MM.1S (cell line): ENCODE data around the gene ARPC3.

Source experiments
- DNase-seq: peaks from one replicate; pipeline ENCODE4 v3.0.0-alpha.2; 2015
- H2AFZ ChIP-seq: fragments of 300-600 bp; sonication (generic); 2 replicates; pipeline ENCODE4 v1.6.0; 2016; ENCODE audit warnings: antibody characterized with exemption, low read length
- H3F3A ChIP-seq: fragments of 300-600 bp; sonication (generic); 2 replicates; pipeline ENCODE4 v1.6.1; 2016; ENCODE audit warnings: mild to moderate bottlenecking, antibody characterized with exemption, low read length, moderate library complexity, mixed read lengths; ENCODE audit not compliant: insufficient read depth
- H3K27ac ChIP-seq: fragments of 300-600 bp; sonication (generic); 2 replicates; pipeline ENCODE4 v1.5.1; 2016; ENCODE audit warnings: mild to moderate bottlenecking, low read length
- H3K27me3 ChIP-seq: fragments of 300-600 bp; sonication (generic); replicated peaks from 2 replicates; pipeline ENCODE4 v1.6.0; 2016; ENCODE audit warnings: low read length; ENCODE audit not compliant: insufficient read depth
- H3K36me3 ChIP-seq: fragments of 300-600 bp; sonication (generic); replicated peaks from 2 replicates; pipeline ENCODE4 v1.6.1; 2016; ENCODE audit warnings: mild to moderate bottlenecking, low read length, mixed read lengths; ENCODE audit not compliant: insufficient read depth
- H3K4me1 ChIP-seq: fragments of 300-600 bp; sonication (generic); 2 replicates; pipeline ENCODE4 v1.6.1; 2016; ENCODE audit warnings: low read length, mixed read lengths
- H3K4me2 ChIP-seq: fragments of 300-600 bp; sonication (generic); 2 replicates; pipeline ENCODE4 v1.6.0; 2016; ENCODE audit warnings: low read depth, low read length
- H3K4me3 ChIP-seq: fragments of 300-600 bp; sonication (generic); 2 replicates; pipeline ENCODE4 v1.5.1; 2016; ENCODE audit warnings: low read length, mixed read lengths
- H3K79me2 ChIP-seq: fragments of 300-600 bp; sonication (generic); 2 replicates; pipeline ENCODE4 v1.6.1; 2016; ENCODE audit warnings: mixed run types, low read length, mixed read lengths
- H3K9ac ChIP-seq: fragments of 300-600 bp; sonication (generic); 2 replicates; pipeline ENCODE4 v1.6.1; 2016; ENCODE audit warnings: low read length, mixed read lengths
- H3K9me2 ChIP-seq: fragments of 300-600 bp; sonication (generic); replicated peaks from 2 replicates; pipeline ENCODE4 v1.6.1; 2016; ENCODE audit warnings: mild to moderate bottlenecking, low read length, mixed read lengths; ENCODE audit not compliant: insufficient read depth
- H3K9me3 ChIP-seq: fragments of 300-600 bp; sonication (generic); replicated peaks from 2 replicates; pipeline ENCODE4 v1.6.1; 2016; ENCODE audit warnings: mild to moderate bottlenecking, low read length, mixed read lengths; ENCODE audit not compliant: insufficient read depth
- H4K20me1 ChIP-seq: fragments of 300-600 bp; sonication (generic); 2 replicates; pipeline ENCODE4 v1.6.1; 2016; ENCODE audit warnings: mild to moderate bottlenecking, low read length, moderate library complexity, mixed read lengths; ENCODE audit not compliant: insufficient read depth
- EZH2 ChIP-seq: fragments of 300-600 bp; sonication (generic); optimal IDR thresholded peaks from 2 replicates; pipeline ENCODE3; 2017; ENCODE audit warnings: low read depth, mild to moderate bottlenecking, antibody characterized with exemption, low read length, mixed read lengths
- EZH2phosphoT487 ChIP-seq: fragments of 300-600 bp; sonication (generic); IDR thresholded peaks from 2 replicates; pipeline ENCODE4 v1.6.1; 2018; ENCODE audit warnings: antibody characterized with exemption, low read length
- TF ChIP-seq, protein P1 (sequence below): fragments of 300-600 bp; sonication (generic); IDR thresholded peaks from 2 replicates; pipeline ENCODE4 v1.5.1; 2016; ENCODE audit warnings: antibody characterized with exemption, low read length, mixed read lengths

Gene ARPC3

DNA sequence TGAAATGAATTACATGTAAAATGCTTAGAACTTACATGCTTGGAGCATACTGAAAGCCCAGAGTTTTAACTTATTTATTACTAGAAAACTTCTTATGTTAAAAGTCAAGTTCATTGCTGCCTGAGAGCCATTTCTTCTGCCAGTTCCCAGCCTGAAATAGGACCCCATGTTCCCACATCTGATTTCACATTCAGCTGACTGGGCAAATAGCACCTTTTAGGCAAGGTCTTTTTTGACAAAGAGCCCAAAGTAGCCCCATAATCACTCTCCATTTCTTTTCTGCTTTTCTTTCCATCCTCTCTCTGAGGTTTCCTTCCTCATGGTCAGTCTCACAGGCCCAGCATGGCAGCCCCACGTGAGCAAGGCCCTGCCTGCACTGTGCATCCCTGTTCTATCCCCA is 1.1 kb upstream of the ARPC3 start:
- H3F3A ChIP-seq, result peaks cover 8% of the 10 kb centered on the region; the same call in 1 of the 2 replicates
- no peak overlapping the region for H2AFZ ChIP-seq
- TF ChIP-seq EZH2 (no peak), EZH2phosphoT487 (no peak)
- TF ChIP-seq, protein P1, sequence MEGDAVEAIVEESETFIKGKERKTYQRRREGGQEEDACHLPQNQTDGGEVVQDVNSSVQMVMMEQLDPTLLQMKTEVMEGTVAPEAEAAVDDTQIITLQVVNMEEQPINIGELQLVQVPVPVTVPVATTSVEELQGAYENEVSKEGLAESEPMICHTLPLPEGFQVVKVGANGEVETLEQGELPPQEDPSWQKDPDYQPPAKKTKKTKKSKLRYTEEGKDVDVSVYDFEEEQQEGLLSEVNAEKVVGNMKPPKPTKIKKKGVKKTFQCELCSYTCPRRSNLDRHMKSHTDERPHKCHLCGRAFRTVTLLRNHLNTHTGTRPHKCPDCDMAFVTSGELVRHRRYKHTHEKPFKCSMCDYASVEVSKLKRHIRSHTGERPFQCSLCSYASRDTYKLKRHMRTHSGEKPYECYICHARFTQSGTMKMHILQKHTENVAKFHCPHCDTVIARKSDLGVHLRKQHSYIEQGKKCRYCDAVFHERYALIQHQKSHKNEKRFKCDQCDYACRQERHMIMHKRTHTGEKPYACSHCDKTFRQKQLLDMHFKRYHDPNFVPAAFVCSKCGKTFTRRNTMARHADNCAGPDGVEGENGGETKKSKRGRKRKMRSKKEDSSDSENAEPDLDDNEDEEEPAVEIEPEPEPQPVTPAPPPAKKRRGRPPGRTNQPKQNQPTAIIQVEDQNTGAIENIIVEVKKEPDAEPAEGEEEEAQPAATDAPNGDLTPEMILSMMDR, result no peak
- no peak for DNase-seq
- peaks cover 33% of the 10 kb centered on the region for H3K79me2 ChIP-seq
- no peaks in the 10 kb centered on the region for H3K4me1 ChIP-seq
- no peak overlapping the region for H3K27ac ChIP-seq
- H3K4me3 ChIP-seq, result no peak overlapping the region
- H3K9me2 ChIP-seq, result no peaks in the 10 kb centered on the region
- no peaks in the 10 kb centered on the region for H3K9me3 ChIP-seq
- no peaks in the 10 kb centered on the region for H4K20me1 ChIP-seq
- no peaks in the 10 kb centered on the region for H3K27me3 ChIP-seq
- H3K9ac ChIP-seq, result no peak overlapping the region
- no peak overlapping the region for H3K4me2 ChIP-seq
- no peaks in the 10 kb centered on the region for H3K36me3 ChIP-seq

DNA sequence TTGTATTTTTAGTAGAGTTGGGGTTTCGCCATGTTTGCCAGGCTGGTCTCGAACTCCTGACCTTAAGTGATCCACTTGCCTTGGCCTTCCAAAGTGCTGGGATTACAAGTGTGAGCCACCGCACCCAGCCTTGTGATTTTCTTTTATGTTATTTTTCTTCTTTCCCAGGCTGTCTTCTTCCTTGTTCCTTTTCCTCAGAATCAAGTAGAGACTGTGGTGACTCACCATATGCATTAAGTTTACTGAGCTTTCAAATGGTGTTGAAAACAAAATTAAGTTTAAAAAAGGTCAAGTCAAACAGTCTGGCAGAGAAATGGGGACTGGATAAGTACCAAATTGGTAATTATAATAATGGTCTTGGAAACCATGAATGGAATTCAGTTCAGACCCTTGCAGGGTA is 5.7 kb downstream of the ARPC3 start:
- Histone ChIP-seq H3F3A (no peaks in the 10 kb centered on the region), H3K79me2 (peaks cover 27% of the 10 kb centered on the region), H3K27me3 (no peaks in the 10 kb centered on the region), H3K9ac (no peak overlapping the region), H4K20me1 (no peaks in the 10 kb centered on the region), H3K9me2 (no peaks in the 10 kb centered on the region), H3K27ac (no peak overlapping the region), H3K4me2 (no peak overlapping the region), H3K4me3 (no peak overlapping the region), H2AFZ (no peak overlapping the region), H3K4me1 (no peaks in the 10 kb centered on the region), H3K9me3 (no peaks in the 10 kb centered on the region), H3K36me3 (no peaks in the 10 kb centered on the region)
- TF ChIP-seq, protein P1, result no peak
- TF ChIP-seq EZH2 (no peak), EZH2phosphoT487 (no peak)
- no peak for DNase-seq

DNA sequence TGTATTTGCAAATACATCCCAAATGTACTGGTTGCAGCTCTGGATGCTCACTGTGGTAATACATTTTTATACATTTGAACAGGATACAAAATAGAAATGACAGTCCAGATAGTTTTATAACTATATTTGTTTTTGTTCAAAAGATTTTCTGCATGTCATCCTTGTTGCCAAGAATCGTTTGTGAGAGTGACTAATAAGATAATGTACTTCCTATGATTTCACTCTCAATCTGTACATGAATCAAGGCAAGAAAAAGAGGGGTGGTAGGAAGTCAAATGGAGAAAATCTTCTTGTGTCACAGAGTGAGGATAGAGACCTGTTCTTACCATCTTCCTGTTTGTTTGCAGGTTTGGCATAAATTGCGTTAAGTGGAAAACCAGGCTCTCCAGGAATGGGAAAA is 13.9 kb downstream of the ARPC3 start:
- no peak for TF ChIP-seq EZH2
- no peak for TF ChIP-seq EZH2phosphoT487
- TF ChIP-seq, protein P1, result no peak
- no peak overlapping the region for H3K4me3 ChIP-seq
- H4K20me1 ChIP-seq, result no peaks in the 10 kb centered on the region
- H3K9me3 ChIP-seq, result no peaks in the 10 kb centered on the region
- no peak overlapping the region for H3K9ac ChIP-seq
- H3K79me2 ChIP-seq, result no peaks in the 10 kb centered on the region
- H3K4me2 ChIP-seq, result no peak overlapping the region
- no peaks in the 10 kb centered on the region for H3K4me1 ChIP-seq
- no peak for DNase-seq
- no peaks in the 10 kb centered on the region for H3K27me3 ChIP-seq
- no peaks in the 10 kb centered on the region for H3F3A ChIP-seq
- no peaks in the 10 kb centered on the region for H3K36me3 ChIP-seq
- no peak overlapping the region for H3K27ac ChIP-seq
- no peak overlapping the region for H2AFZ ChIP-seq
- H3K9me2 ChIP-seq, result no peaks in the 10 kb centered on the region
